ENCODE results near the gene CLPSL1. TPM values are rescaled to one million over a fixed set of nuclear protein-coding genes. Genes with fewer than 3 reads are reported as not detected.
A peak's percentile ranks its signal among the peaks of the same experiment; 100 is the strongest.

The CLPSL1 gene
- total and polyA plus RNA-seq, 2 experiments from 2014 or later: not detected

DNA sequence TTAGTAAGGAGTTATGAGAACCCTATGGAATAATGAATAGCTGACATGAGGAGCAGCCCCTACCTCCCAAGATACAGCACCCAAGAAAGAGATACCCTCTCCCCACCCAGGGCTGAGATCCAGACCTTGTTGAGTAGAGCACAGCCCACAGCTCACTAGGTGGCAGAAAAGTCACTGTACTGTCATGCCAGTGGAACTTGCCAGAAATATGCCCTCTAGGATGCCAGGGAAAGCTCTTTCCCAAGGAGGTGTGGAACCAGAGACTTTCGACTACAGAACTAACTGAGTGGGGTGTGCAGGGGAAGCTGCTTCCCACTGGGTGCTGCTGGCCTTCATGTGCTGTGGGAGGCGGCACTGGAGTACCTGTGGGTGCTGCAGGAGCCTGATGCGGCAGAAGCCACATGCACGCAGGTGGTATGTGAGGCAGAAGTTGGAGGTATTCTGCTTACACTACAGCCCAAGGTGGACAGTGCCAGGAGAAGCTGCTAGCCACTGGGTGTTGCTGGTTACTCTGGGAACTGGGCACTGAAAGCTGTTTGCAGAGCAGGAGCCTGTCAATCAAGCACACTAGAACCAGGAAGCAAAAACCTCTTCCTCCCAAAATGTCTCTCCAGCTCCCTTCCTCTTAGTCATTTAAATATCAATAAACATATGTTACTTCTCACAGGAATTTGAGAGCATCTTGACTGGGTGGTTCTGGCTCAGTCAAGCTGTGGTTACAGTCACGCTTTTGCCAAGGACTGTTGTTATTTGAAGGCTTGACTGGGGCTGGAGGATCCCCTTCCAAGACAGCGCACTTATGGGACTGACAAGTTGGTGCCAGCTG, 26.2 kb upstream of the CLPSL1 start:
- in situ Hi-C loops (cut with MboI): no loop called here
- Histone ChIP-seq H3K9me3 (ENCODE audit: low read depth) (no peaks in the 10 kb centered on the region), H2AFZ (no peak overlapping the region), H3K36me3 (ENCODE audit: low read depth) (no peaks in the 10 kb centered on the region), H3K4me1 (ENCODE audit: insufficient read depth) (no peaks in the 10 kb centered on the region), H3K9me2 (ENCODE audit: insufficient read depth) (no peaks in the 10 kb centered on the region), H3K27ac (no peak overlapping the region), H3K79me2 (ENCODE audit: insufficient read depth) (no peaks in the 10 kb centered on the region), H3F3A (ENCODE audit: insufficient read depth) (no peaks in the 10 kb centered on the region), H3K9ac (no peak overlapping the region), H3K4me2 (ENCODE audit: unreplicated experiment) (no peak overlapping the region), H3K4me3 (no peak overlapping the region), H3K27me3 (replicated peaks; ENCODE audit: insufficient read depth) (no peaks in the 10 kb centered on the region), H4K20me1 (ENCODE audit: insufficient read depth) (no peaks in the 10 kb centered on the region)
- 60 to 63% methylated on average over 6 of the region's 6 CpGs for WGBS, 2 experiments (ENCODE audit: low coverage in 1 of 2, low lambda C conversion rate in 2 of 2, missing lambda C conversion rate in 2 of 2)
- TF ChIP-seq EZH2phosphoT487 (IDR thresholded peaks at IDR 0.05; ENCODE audit: insufficient read depth, low read depth) (no peak), EZH2 (IDR thresholded peaks at IDR 0.05; ENCODE audit: insufficient read depth, poor library complexity, severe bottlenecking) (no peak)
- peak; percentile 25 for DNase-seq

DNA sequence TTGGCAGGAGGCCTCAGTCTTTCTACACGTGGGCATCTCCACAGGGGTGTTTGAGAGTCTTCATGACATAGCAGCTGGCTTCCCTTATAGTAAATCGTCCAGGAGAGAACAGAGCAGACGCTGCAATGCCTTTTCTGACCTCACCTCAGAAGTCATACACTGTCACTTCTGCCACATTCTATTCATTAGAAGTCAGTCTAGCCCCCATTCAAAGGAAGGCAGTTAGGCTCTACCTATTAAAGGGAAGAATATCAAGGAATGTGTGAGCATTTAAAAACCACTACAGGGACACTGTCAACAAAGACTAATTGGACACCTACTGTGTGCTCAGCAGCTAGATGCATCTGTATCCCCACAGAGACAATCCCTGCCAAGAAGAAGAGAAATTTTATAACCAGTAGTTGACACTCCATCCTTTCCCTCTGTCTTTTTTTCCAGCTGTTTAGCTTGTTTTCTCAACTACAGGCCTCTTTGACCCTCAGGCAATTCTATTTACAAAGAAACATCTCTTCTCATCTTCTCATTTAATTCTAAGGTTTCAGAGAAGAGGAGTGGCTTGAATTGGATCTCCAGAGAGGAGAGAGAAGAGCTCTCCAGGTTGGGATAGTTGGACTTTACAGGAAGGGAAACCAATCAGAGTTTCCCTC, 25.4 kb upstream of the CLPSL1 start:
- H3K9ac ChIP-seq: no peak overlapping the region
- H3K4me1 ChIP-seq (ENCODE audit: insufficient read depth): no peaks in the 10 kb centered on the region
- H3K9me3 ChIP-seq (ENCODE audit: low read depth): no peaks in the 10 kb centered on the region
- no peak for TF ChIP-seq EZH2 (IDR thresholded peaks at IDR 0.05; ENCODE audit: insufficient read depth, poor library complexity, severe bottlenecking)
- TF ChIP-seq EZH2phosphoT487 (IDR thresholded peaks at IDR 0.05; ENCODE audit: insufficient read depth, low read depth): no peak
- H3K4me2 ChIP-seq (ENCODE audit: unreplicated experiment): no peak overlapping the region
- H3K4me3 ChIP-seq: no peak overlapping the region
- no peaks in the 10 kb centered on the region for H3F3A ChIP-seq (ENCODE audit: insufficient read depth)
- H4K20me1 ChIP-seq (ENCODE audit: insufficient read depth): no peaks in the 10 kb centered on the region
- no peaks in the 10 kb centered on the region for H3K9me2 ChIP-seq (ENCODE audit: insufficient read depth)
- no peaks in the 10 kb centered on the region for H3K36me3 ChIP-seq (ENCODE audit: low read depth)
- WGBS, 2 experiments (ENCODE audit: low coverage in 1 of 2, low lambda C conversion rate in 2 of 2, missing lambda C conversion rate in 2 of 2): 18 to 22% methylated on average over 3 of the region's 3 CpGs
- no peak overlapping the region for H3K27ac ChIP-seq
- H3K27me3 ChIP-seq (replicated peaks; ENCODE audit: insufficient read depth): no peaks in the 10 kb centered on the region
- in situ Hi-C loops (cut with MboI): no loop called here
- H3K79me2 ChIP-seq (ENCODE audit: insufficient read depth): no peaks in the 10 kb centered on the region
- no peak overlapping the region for H2AFZ ChIP-seq
- DNase-seq: no peak

DNA sequence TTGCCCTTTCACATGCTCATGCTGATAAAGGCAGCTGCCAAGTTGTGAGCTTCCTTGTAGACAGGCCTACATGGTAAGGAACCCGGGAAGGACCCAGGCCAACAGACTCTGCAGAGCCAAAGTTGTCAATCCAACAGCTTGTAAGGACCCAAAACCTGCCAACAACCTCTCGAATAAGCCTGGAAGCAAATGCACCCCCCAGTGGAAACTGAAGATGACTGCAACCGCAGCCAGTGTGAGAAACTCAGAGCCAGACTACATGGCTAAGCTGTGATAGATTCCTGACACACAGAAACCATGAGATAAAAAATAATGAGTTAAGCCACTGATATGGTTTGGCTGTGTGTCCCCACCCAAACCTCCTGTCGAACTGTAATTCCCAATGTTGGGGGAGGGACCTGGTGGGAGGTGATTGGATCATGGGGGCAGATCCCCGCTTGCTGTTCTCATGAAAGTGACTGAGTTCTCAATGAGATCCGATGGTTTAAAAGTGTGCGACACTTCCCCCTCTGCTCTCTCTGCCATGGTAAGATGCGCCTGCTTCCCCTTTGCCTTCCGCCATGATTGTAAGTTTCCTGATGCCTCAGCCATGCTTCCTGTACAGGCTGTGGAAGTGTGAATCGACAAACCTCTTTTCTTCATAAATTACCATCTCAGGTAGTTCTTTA, 23.2 kb upstream of the CLPSL1 start:
- Histone ChIP-seq H3K79me2 (ENCODE audit: insufficient read depth) (no peaks in the 10 kb centered on the region), H3K4me2 (ENCODE audit: unreplicated experiment) (no peak overlapping the region), H3K4me1 (ENCODE audit: insufficient read depth) (no peaks in the 10 kb centered on the region), H3F3A (ENCODE audit: insufficient read depth) (no peaks in the 10 kb centered on the region), H3K4me3 (no peak overlapping the region), H2AFZ (no peak overlapping the region), H3K36me3 (ENCODE audit: low read depth) (no peaks in the 10 kb centered on the region), H3K9me3 (ENCODE audit: low read depth) (no peaks in the 10 kb centered on the region), H3K9ac (no peak overlapping the region), H3K9me2 (ENCODE audit: insufficient read depth) (no peaks in the 10 kb centered on the region), H4K20me1 (ENCODE audit: insufficient read depth) (no peaks in the 10 kb centered on the region), H3K27ac (no peak overlapping the region), H3K27me3 (replicated peaks; ENCODE audit: insufficient read depth) (0 out of 2 replicates have a peak, but pooled peaks cover 4% of the 10 kb centered on the region)
- DNase-seq: peak; percentile 40
- TF ChIP-seq EZH2 (IDR thresholded peaks at IDR 0.05; ENCODE audit: insufficient read depth, poor library complexity, severe bottlenecking) (no peak), EZH2phosphoT487 (IDR thresholded peaks at IDR 0.05; ENCODE audit: insufficient read depth, low read depth) (no peak)
- in situ Hi-C loops (cut with MboI): no loop called here
- 55 to 56% methylated on average over 10 of the region's 10 CpGs for WGBS, 2 experiments (ENCODE audit: low coverage in 1 of 2, low lambda C conversion rate in 2 of 2, missing lambda C conversion rate in 2 of 2)

DNA sequence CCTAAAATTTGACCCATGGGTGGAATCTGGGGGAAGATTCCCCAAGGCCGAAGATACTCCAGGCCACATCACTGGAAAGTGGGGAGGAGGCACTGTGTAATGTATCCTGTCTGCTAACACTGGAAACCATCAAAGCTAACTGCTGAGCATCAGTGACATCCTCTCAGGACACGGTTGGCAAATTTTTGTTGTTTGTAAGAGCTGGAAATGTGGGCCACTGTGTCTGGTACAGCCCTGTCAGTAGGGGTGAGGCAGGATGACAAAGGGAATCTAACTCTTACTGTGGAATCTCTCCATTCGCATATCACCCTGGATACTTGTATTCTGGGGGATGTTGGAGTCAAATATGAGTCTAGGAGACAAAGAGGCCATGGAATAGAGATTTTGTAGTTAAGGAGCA, 21.4 kb upstream of the CLPSL1 start:
- Histone ChIP-seq H3F3A (ENCODE audit: insufficient read depth) (no peaks in the 10 kb centered on the region), H3K9me3 (ENCODE audit: low read depth) (no peaks in the 10 kb centered on the region), H3K27me3 (replicated peaks; ENCODE audit: insufficient read depth) (peaks cover 23% of the 10 kb centered on the region), H3K9ac (no peak overlapping the region), H3K9me2 (ENCODE audit: insufficient read depth) (no peaks in the 10 kb centered on the region), H3K4me2 (ENCODE audit: unreplicated experiment) (no peak overlapping the region), H3K4me1 (ENCODE audit: insufficient read depth) (no peaks in the 10 kb centered on the region), H3K27ac (no peak overlapping the region), H4K20me1 (ENCODE audit: insufficient read depth) (no peaks in the 10 kb centered on the region), H2AFZ (no peak overlapping the region), H3K4me3 (no peak overlapping the region), H3K36me3 (ENCODE audit: low read depth) (no peaks in the 10 kb centered on the region), H3K79me2 (ENCODE audit: insufficient read depth) (no peaks in the 10 kb centered on the region)
- in situ Hi-C loops (cut with MboI): no loop called here
- TF ChIP-seq EZH2phosphoT487 (IDR thresholded peaks at IDR 0.05; ENCODE audit: insufficient read depth, low read depth) (no peak), EZH2 (IDR thresholded peaks at IDR 0.05; ENCODE audit: insufficient read depth, poor library complexity, severe bottlenecking) (no peak)
- DNase-seq: no peak
- WGBS, 2 experiments (ENCODE audit: low coverage in 1 of 2, low lambda C conversion rate in 2 of 2, missing lambda C conversion rate in 2 of 2): 58 to 59% methylated on average over 3 of the region's 3 CpGs
